Jurkat, Clone E6-1 (cell line): ENCODE data around the gene TRIM22.
"Not testable (repeated sequence)": the region's sequence is repeated elsewhere in the genome, so short reads cannot be mapped to it uniquely, and the experiment has no call there.

Experiments
- DNase-seq: peaks from one replicate; pipeline ENCODE4 v3.0.0-alpha.2; 2011; ENCODE audit warnings: low read depth, low spot score
- H3K4me3 ChIP-seq: 2 replicates; pipeline ENCODE4 v1.5.1; 2011; ENCODE audit warnings: mild to moderate bottlenecking, low read length, control low read depth, moderate library complexity

The TRIM22 gene

GRCh38 chr11:5688482-5688881 lies 1.1 kb upstream of the TRIM22 start:
- no peak overlapping the region for H3K4me3 ChIP-seq
- DNase-seq = no peak

GRCh38 chr11:5690216-5690615 lies 626 bp downstream of the TRIM22 start:
- no peak overlapping the region for H3K4me3 ChIP-seq
- DNase-seq = no peak

DNA sequence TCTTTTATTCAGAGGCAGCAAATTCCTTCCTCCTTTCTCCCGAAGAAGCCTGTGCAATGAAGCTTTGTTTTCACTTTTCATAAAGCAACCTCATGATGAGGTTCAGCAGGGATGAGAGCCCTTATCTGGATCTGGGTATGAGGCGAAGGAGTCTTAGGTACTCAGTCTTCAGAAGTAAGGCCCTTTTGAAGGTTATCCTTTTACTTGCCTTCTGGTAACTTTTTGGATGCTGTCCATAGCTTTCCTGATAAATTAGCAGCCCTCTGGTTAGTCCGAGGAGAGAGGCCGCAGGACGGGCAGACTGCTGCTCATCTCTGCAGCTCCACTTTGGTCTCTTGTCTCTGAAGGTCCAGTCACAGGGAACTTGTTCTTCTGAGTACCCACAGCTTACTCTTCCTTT lies 1.1 kb downstream of the TRIM22 start:
- DNase-seq = no peak
- no peak overlapping the region for H3K4me3 ChIP-seq

DNA sequence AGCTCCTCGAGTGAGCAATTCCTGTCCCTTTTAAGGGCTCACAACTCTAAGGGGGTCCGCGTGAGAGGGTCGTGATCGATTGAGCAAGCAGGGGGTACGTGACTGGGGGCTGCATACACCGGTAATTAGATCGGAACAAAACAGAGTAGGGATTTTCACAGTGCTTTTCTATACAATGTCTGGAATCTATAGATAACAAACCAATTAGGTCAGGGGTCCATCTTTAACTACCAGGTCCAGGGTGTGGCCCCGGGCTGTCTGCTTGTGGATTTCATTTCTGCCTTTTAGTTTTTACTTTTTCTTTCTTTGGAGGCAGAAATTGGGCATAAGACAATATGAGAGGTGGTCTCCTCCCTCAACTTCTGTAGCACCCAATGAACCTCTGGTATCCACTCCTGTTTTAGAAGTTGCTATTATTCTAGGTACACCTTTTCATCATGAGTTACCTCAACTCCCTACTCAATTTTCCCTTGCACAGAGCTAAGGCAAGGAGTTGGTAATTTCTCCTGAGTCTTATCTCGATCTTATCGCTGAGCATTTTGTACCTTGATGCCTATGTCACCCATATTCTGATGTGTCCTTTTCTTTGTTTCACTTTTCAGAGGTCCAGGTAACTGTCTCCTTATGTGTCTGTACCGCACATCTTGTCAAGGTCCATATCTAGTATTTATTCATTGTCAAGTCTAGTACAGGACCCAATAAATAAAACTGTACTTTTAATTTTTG lies 1.8 kb downstream of the TRIM22 start:
- not testable (repeated sequence) for H3K4me3 ChIP-seq, DNase-seq

GRCh38 chr11:5691964-5692361 lies 2.4 kb downstream of the TRIM22 start:
- DNase-seq = no peak
- no peak overlapping the region for H3K4me3 ChIP-seq

DNA sequence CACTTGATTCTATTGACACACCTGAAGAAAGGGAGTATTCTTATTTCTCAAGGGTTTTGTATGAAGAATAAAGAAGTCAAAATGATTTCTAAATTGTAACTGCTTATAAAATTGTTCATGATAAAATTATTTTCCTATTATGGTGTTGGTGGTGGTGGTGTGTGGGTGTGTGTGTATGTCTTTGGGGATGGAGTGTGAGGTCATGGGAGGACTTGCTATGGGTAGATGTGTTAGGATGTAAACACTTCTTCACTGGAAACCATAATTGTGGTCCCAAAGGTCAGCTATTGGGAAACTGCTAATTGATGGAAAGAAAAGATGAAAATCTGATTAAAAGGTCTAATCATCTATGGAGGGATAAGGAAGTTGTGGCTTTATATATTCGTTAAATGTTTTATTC lies 5.1 kb downstream of the TRIM22 start:
- no peak overlapping the region for H3K4me3 ChIP-seq
- no peak for DNase-seq

DNA sequence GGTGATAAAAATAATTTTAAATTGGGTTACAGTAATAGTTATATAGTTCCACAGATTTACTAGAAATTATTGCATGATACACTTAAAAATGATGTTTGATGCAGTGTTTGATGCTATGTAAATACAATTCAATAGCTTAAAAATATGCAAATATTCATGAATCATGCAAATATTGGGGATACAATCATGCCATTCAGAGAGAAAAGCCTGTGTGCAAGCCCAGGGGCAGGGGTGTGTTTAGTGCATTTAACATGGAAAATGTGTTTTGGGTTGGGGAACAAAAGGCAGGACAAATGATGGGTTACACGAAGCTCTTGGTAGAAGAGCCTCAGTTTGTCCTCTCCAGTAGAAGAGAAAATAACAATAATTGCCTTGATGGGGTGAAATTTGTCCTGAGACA lies 6.0 kb downstream of the TRIM22 start:
- DNase-seq = no peak
- no peak overlapping the region for H3K4me3 ChIP-seq

DNA sequence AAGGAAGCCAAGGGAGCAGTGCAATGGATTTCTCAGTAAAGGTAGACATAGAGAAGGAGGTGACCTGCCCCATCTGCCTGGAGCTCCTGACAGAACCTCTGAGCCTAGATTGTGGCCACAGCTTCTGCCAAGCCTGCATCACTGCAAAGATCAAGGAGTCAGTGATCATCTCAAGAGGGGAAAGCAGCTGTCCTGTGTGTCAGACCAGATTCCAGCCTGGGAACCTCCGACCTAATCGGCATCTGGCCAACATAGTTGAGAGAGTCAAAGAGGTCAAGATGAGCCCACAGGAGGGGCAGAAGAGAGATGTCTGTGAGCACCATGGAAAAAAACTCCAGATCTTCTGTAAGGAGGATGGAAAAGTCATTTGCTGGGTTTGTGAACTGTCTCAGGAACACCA lies 6.6 kb downstream of the TRIM22 start:
- no peak overlapping the region for H3K4me3 ChIP-seq
- no peak for DNase-seq

- H3K4me3 ChIP-seq = no peak overlapping the region
- DNase-seq = no peak
These were observed 8.7 kb downstream of the TRIM22 start for GRCh38 chr11:5698281-5698680.

GRCh38 chr11:5700421-5701054 lies 10.9 kb downstream of the TRIM22 start:
- no peak for DNase-seq
- no peak overlapping the region for H3K4me3 ChIP-seq

DNA sequence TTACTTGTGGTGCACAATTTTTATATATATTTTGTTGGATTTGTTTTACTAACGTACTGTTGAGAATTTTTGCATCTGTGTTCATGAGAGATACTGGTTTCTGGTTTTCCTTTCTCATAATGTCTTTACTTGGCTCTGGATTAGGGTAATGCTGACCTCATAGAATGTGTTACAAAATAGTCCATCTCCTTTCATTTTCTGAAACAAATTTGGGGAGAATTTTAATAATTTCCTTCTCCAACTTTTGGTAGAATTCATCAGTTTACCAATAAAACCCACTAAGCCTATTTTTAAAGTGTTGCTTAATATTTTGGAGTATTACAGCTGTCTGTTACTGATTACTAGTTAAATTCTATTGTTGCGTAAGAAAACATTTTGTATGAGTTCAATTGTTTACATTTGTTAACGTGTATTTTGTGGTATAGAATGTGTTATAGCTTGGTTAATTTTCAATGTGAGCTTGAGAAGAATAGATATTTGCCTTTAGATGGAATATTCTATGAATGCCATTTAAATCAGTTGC lies 11.5 kb downstream of the TRIM22 start:
- DNase-seq = no peak
- no peak overlapping the region for H3K4me3 ChIP-seq

DNA sequence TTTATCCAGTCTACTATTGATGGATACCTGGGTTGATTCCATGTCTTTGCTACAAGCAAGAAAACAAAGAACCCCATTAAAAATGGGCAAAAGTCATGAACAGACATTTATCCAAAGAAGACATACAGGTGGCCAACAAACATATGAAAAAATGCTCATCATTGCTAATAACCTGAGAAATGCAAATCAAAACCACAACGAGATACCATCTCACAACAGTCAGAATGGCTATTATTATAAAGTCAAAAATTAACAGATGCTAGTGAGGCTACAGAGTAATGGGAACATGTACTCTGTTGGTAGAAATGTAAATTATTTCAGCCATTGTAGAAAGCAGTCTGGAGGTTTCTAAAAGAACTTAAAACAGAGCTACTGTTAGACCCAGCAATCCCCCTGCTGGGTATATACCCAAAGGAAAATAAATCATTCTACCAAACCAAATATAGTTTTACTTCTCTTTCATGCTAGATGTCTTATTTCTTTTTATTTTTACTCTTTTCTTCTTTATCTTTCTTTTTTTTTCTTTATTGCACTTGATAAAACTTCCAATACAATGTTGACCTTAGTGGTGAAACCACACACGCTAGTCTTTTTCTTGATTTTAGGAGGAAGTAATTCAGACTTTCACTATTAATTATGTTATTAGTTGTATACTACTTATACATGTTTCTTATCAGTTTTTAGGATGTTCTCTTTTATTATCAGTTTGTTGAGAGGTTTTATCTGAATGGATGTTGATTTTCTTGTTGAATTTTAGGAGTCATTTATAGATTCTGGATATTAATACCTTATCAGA lies 14.3 kb downstream of the TRIM22 start:
- H3K4me3 ChIP-seq = no peak overlapping the region
- no peak for DNase-seq

DNA sequence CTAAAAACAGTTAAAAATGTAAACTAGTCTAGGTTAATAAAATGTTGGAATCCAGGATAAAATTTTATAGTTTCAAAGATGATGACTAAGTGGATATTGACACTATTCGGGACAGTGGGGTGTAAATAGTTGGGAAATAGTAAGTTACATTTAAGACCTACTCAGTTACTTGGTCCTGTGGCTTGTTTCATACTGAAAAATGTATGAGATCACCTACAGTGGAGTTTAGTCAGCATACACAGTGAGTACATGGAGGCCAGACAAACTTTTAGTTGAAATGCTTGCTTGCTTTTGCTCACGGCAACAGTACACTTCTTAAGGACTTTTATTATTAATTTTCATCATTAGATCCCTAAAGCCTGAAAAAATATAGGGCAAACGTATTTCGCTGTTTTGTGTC lies 16.1 kb downstream of the TRIM22 start:
- H3K4me3 ChIP-seq = no peak overlapping the region
- DNase-seq = no peak

- DNase-seq = peak; percentile 6
- no peak overlapping the region for H3K4me3 ChIP-seq
These were observed 22.9 kb downstream of the TRIM22 start for GRCh38 chr11:5712507-5712906.

DNA sequence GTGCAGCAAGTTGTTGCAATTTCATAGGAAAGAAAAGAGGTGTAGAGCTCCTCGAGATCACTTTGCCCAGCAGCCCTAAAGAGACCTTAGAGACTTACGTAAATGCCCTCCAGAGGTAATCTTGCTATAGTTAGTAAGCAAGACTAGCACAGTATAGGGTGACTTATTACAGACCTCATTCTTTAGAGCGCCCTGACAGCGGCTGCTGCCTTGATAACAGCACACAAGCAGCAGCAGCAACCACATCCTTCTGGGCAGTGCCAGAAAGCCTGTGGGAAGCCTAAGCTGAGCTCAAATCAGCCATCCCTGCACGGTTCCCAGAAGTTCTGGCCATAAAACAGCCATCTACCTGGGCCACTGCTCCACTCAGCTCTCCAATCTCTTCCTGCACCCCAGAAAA lies 24.1 kb downstream of the TRIM22 start:
- H3K4me3 ChIP-seq = no peak overlapping the region
- DNase-seq = no peak

- H3K4me3 ChIP-seq = not testable (repeated sequence)
These were observed 26.9 kb downstream of the TRIM22 start for GRCh38 chr11:5716518-5716917.

DNA sequence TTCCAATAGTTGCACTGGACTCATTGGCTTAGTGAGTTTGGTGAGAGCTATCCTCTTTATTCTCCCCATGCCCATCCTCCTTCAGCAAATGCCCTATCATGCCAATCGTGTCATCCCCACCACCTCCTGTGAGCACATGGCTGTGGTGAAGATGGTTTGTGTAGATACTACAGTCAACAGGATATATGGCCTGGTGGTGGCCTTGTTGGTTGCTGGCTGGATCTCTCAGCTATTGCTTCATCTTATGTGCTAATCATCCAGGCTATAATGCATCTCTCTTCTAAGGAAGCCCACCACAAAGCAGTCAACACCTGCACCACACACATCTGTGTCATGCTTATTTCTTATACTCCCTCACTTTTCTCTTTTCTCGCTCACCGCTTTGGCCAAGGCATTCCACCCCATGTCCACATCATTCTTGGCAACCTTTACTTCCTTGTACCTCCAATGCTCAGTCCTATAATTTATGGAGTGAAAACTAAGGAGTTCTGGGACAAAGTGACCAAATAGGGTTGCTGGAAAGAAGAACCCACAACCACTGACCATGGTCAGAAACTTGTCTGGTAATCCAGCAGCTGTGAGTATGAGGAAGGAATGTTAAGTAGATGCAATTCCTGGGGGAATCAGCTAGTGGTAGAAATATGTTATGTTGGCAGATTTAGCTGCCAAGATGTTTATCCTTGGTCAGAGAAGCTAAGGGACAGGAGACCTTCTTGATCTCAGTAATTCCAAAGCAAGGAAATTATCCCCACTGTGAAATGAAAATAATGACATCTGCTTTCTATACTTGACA lies 30.3 kb downstream of the TRIM22 start:
- no peak overlapping the region for H3K4me3 ChIP-seq
- peak; percentile 21 for DNase-seq

More at GRCh38 chr11:5716518-5716917, 26.9 kb downstream of the TRIM22 start:
- not testable (repeated sequence) for DNase-seq

- H3K4me3 ChIP-seq = no peak overlapping the region
- DNase-seq = no peak
These were observed 33.0 kb downstream of the TRIM22 start for GRCh38 chr11:5722622-5723021.

- no peak overlapping the region for H3K4me3 ChIP-seq
These were observed 36.8 kb downstream of the TRIM22 start for GRCh38 chr11:5726351-5726750.

More at GRCh38 chr11:5726351-5726750, 36.8 kb downstream of the TRIM22 start:
- DNase-seq = no peak
